HepG2 (cell line): ENCODE results near the gene PRUNE1. TPM values are rescaled to one million over a fixed set of nuclear protein-coding genes. Genes with fewer than 3 reads are reported as not detected.

ENCODE experiments used
- DPF2 ChIP-seq: sonication (generic); formaldehyde crosslinking; IDR thresholded peaks from 2 replicates; pipeline ENCODE4 v1.4.0; 2020; ENCODE audit warnings: mild to moderate bottlenecking, low read depth, missing genetic modification reagents, borderline replicate concordance
- KDM2A ChIP-seq: sonication (generic); formaldehyde crosslinking; IDR thresholded peaks from 2 replicates; pipeline ENCODE4 v1.4.0; 2020; ENCODE audit warnings: low read depth, missing genetic modification reagents, borderline replicate concordance
- MBD4 ChIP-seq: IDR thresholded peaks from 2 replicates; pipeline ENCODE4 v1.6.1; 2012; ENCODE audit warnings: low read length, inconsistent platforms, borderline replicate concordance
- POLR2AphosphoS5 ChIP-seq: IDR thresholded peaks from 2 replicates; pipeline ENCODE4 v1.6.1; 2012; ENCODE audit warnings: low read depth, low read length
- RBM22 ChIP-seq: fragments of 200-400 bp; formaldehyde crosslinking; optimal IDR thresholded peaks from 2 replicates; pipeline ENCODE3; 2017; ENCODE audit warnings: mild to moderate bottlenecking, low read length, moderate library complexity
- SMARCC2 ChIP-seq: fragments of 450-650 bp; IDR thresholded peaks from 2 replicates; pipeline ENCODE4 v1.6.1; 2017; ENCODE audit warnings: antibody characterized with exemption, mild to moderate bottlenecking
- TOPORS ChIP-seq: sonication (generic); formaldehyde crosslinking; IDR thresholded peaks from 2 replicates; pipeline ENCODE4 v1.8.0; 2023; ENCODE audit warnings: mild to moderate bottlenecking, missing genetic modification reagents
- ZNF350 ChIP-seq: sonication (generic); formaldehyde crosslinking; IDR thresholded peaks from 2 replicates; pipeline ENCODE4 v1.4.0; 2020; ENCODE audit warnings: mild to moderate bottlenecking, low read depth, missing genetic modification reagents, borderline replicate concordance
- ZNF430 ChIP-seq: sonication (generic); formaldehyde crosslinking; IDR thresholded peaks from 2 replicates; pipeline ENCODE4 v1.9.0; 2021; ENCODE audit warnings: mild to moderate bottlenecking, missing genetic modification reagents
- polyA plus RNA-seq, 8 experiments: library from polyadenylated mRNA; depleted of rRNA in 3 of 8; stranded (reverse) in 7 of 8; unstranded in 1 of 8; fragments of >200 nt; fragmentation: Illumina TruSeq in 4 of 8; extraction: Trizol in 4 of 8; gene quantifications; 2 replicates each; pipeline versions ENCODE4 v1.2.1 to v1.2.3, GENCODE V29; 2011 to 2016; ENCODE audit warnings: low read depth in 4 of 8, missing spikeins in 1 of 8, mixed read lengths in 1 of 8; ENCODE audit not compliant: insufficient read depth in 1 of 8
- total RNA-seq, 5 experiments: library from RNA; depleted of rRNA; stranded (reverse); fragments of >200 nt; fragmentation: Illumina TruSeq; extraction: Trizol; gene quantifications; 2 replicates each; pipeline ENCODE4 v1.2.3, GENCODE V29; 2016; ENCODE audit warnings: low read depth in 1 of 5
- TF ChIP-seq, protein P1 (sequence below): sonication (generic); formaldehyde crosslinking; IDR thresholded peaks from 2 replicates; pipeline ENCODE4 v1.5.1; 2020; ENCODE audit warnings: mild to moderate bottlenecking, missing genetic modification reagents, borderline replicate concordance
- TF ChIP-seq, protein P2 (sequence below): IDR thresholded peaks from 2 replicates; pipeline ENCODE4 v1.6.1; 2016; ENCODE audit warnings: low read depth, control low read depth
- TF ChIP-seq, protein P3 (sequence below): sonication (generic); formaldehyde crosslinking; IDR thresholded peaks from 2 replicates; pipeline ENCODE4 v1.5.0; 2020; ENCODE audit warnings: mild to moderate bottlenecking, missing genetic modification reagents
- TF ChIP-seq, protein P4 (sequence below): sonication (generic); formaldehyde crosslinking; IDR thresholded peaks from 2 replicates; pipeline ENCODE4 v1.8.0; 2022; ENCODE audit warnings: mild to moderate bottlenecking, missing genetic modification reagents, moderate library complexity

PRUNE1 gene
- total and polyA plus RNA-seq, 2 of the 13 experiments (the other 11 are each of a cell fraction or from before 2014, with no cell fraction given) = 19.0 to 31.9 TPM

DNA sequence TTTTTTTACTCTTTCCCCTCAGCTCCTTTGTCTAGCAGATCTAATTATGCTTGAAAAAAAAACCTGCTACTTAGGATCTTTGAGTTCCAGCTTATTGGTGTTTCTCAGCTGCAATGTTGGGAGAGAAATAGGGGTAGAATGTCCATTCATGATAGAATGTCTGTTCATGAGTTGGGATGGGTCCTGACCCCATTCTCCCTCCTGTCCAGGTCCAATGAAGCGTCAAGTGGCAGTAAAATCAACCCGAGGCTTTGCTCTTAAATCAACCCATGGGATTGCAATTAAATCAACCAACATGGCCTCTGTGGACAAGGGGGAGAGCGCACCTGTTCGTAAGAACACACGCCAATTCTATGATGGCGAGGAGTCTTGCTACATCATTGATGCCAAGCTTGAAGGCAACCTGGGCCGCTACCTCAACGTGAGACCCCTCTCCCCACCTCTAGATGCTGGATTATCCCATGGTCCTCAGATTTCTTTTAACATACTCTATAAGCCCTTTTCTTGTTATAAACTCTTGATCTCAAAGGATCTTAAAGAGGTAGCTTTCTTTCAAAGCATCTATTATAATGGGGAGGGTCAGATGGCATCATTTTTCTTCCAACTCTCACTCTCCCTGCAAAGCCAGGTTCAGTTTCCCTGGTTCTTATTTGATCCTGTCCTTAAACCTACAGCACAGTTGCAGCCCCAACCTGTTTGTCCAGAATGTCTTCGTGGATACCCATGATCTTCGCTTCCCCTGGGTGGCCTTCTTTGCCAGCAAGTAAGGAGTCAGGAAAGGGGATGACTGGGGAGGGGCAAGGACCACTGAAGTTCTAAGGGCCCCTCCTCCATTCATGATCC is 44.7 kb upstream of the PRUNE1 start (continued):
- TF ChIP-seq MBD4 (0 out of 2 replicates have a peak, but pooled peaks have one; percentile 49), SMARCC2 (no peak), DPF2 (CRISPR knock-in tag) (no peak), POLR2AphosphoS5 (peak; percentile 3; the same call in 1 of the 2 replicates), RBM22 (peak; percentile 93), TOPORS (CRISPR knock-in tag) (no peak), KDM2A (CRISPR knock-in tag) (0 out of 2 replicates have a peak, but pooled peaks have one; percentile 30), ZNF430 (CRISPR knock-in tag) (no peak), ZNF350 (CRISPR knock-in tag) (no peak)
- TF ChIP-seq, protein P1, sequence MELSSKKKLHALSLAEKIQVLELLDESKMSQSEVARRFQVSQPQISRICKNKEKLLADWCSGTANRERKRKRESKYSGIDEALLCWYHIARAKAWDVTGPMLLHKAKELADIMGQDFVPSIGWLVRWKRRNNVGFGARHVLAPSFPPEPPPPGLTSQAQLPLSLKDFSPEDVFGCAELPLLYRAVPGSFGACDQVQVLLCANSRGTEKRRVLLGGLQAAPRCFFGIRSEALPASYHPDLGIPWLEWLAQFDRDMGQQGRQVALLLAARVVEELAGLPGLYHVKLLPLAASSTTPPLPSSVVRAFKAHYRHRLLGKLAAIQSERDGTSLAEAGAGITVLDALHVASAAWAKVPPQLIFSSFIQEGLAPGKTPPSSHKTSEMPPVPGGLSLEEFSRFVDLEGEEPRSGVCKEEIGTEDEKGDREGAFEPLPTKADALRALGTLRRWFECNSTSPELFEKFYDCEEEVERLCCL (CRISPR knock-in tag) = no peak
- TF ChIP-seq, protein P2, sequence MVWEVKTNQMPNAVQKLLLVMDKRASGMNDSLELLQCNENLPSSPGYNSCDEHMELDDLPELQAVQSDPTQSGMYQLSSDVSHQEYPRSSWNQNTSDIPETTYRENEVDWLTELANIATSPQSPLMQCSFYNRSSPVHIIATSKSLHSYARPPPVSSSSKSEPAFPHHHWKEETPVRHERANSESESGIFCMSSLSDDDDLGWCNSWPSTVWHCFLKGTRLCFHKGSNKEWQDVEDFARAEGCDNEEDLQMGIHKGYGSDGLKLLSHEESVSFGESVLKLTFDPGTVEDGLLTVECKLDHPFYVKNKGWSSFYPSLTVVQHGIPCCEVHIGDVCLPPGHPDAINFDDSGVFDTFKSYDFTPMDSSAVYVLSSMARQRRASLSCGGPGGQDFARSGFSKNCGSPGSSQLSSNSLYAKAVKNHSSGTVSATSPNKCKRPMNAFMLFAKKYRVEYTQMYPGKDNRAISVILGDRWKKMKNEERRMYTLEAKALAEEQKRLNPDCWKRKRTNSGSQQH (CRISPR knock-in tag) = no peak
- TF ChIP-seq, protein P3, sequence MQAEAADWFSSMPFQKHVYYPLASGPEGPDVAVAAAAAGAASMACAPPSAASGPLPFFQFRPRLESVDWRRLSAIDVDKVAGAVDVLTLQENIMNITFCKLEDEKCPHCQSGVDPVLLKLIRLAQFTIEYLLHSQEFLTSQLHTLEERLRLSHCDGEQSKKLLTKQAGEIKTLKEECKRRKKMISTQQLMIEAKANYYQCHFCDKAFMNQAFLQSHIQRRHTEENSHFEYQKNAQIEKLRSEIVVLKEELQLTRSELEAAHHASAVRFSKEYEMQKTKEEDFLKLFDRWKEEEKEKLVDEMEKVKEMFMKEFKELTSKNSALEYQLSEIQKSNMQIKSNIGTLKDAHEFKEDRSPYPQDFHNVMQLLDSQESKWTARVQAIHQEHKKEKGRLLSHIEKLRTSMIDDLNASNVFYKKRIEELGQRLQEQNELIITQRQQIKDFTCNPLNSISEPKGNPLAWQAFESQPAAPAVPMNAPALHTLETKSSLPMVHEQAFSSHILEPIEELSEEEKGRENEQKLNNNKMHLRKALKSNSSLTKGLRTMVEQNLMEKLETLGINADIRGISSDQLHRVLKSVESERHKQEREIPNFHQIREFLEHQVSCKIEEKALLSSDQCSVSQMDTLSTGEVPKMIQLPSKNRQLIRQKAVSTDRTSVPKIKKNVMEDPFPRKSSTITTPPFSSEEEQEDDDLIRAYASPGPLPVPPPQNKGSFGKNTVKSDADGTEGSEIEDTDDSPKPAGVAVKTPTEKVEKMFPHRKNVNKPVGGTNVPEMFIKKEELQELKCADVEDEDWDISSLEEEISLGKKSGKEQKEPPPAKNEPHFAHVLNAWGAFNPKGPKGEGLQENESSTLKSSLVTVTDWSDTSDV (CRISPR knock-in tag) = no peak
- TF ChIP-seq, protein P4, sequence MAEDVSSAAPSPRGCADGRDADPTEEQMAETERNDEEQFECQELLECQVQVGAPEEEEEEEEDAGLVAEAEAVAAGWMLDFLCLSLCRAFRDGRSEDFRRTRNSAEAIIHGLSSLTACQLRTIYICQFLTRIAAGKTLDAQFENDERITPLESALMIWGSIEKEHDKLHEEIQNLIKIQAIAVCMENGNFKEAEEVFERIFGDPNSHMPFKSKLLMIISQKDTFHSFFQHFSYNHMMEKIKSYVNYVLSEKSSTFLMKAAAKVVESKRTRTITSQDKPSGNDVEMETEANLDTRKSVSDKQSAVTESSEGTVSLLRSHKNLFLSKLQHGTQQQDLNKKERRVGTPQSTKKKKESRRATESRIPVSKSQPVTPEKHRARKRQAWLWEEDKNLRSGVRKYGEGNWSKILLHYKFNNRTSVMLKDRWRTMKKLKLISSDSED (CRISPR knock-in tag) = no peak
